CD14-positive monocyte (primary cell): ENCODE data around the gene ECM2. TPM values are rescaled to one million over a fixed set of nuclear protein-coding genes. Genes with fewer than 3 reads are reported as not detected.

Experiments
- DNase-seq, 3 donors: peaks; one replicate each; pipeline ENCODE4 v3.0.0-alpha.2; 2011 to 2022
- H2AFZ ChIP-seq: 2 replicates; pipeline ENCODE4 v1.6.0; 2012; ENCODE audit warnings: mild to moderate bottlenecking, low read depth, low read length, inconsistent platforms; ENCODE audit not compliant: insufficient read depth, poor library complexity, severe bottlenecking
- H3K27ac ChIP-seq, 2 donors: 1 replicate in 1 of 2; 2 replicates in 1 of 2; pipeline ENCODE4 v1.5.1; 2012 to 2013; ENCODE audit warnings: low read length in 2 of 2, control low read depth in 1 of 2, inconsistent platforms in 1 of 2, low read depth in 1 of 2, mild to moderate bottlenecking in 1 of 2
- H3K27me3 ChIP-seq, 2 donors: one replicate each; pipeline versions ENCODE4 v1.6.0 to v1.6.1; 2011 to 2013; ENCODE audit warnings: low read length in 2 of 2; ENCODE audit not compliant: control insufficient read depth in 2 of 2, insufficient read depth in 2 of 2
- H3K36me3 ChIP-seq, 2 donors: replicated peaks in 1 of 2; 1 replicate in 1 of 2; 2 replicates in 1 of 2; pipeline versions ENCODE4 v1.5.1 to v1.6.1; 2012 to 2013; ENCODE audit warnings: low read length in 2 of 2, control low read depth in 1 of 2, inconsistent platforms in 1 of 2, mild to moderate bottlenecking in 1 of 2; ENCODE audit not compliant: insufficient read depth in 2 of 2, control insufficient read depth in 1 of 2
- H3K4me1 ChIP-seq, 2 donors: 1 replicate in 1 of 2; 2 replicates in 1 of 2; pipeline versions ENCODE4 v1.5.1 to v1.6.1; 2012 to 2013; ENCODE audit warnings: low read length in 2 of 2, control low read depth in 1 of 2, inconsistent platforms in 1 of 2, mild to moderate bottlenecking in 1 of 2, moderate library complexity in 1 of 2; ENCODE audit not compliant: insufficient read depth in 2 of 2, control insufficient read depth in 1 of 2
- H3K4me2 ChIP-seq: replicated peaks from 2 replicates; pipeline ENCODE3; 2012; ENCODE audit warnings: low read length, moderate library complexity, mild to moderate bottlenecking; ENCODE audit not compliant: poor library complexity, severe bottlenecking; ENCODE audit errors: extremely low read depth
- H3K4me3 ChIP-seq, 3 experiments: fragments of 200-600 bp in 1 of 3; sonication (generic) in 1 of 3; replicated peaks in 1 of 3; 1 replicate in 2 of 3; 2 replicates in 1 of 3; pipeline ENCODE4 v1.5.1; 2011 to 2013; ENCODE audit warnings: low read length in 3 of 3, mild to moderate bottlenecking in 3 of 3, control low read depth in 2 of 3, low read depth in 2 of 3, inconsistent platforms in 1 of 3, moderate library complexity in 1 of 3
- H3K79me2 ChIP-seq: 2 replicates; pipeline ENCODE4 v1.6.0; 2012; ENCODE audit warnings: mild to moderate bottlenecking, control low read depth, inconsistent platforms, low read length, moderate library complexity; ENCODE audit not compliant: insufficient read depth
- H3K9ac ChIP-seq: 2 replicates; pipeline ENCODE4 v1.6.0; 2017; ENCODE audit warnings: low read length, mild to moderate bottlenecking; ENCODE audit not compliant: insufficient read depth, poor library complexity, severe bottlenecking
- H3K9me3 ChIP-seq, 2 donors: replicated peaks in 1 of 2; 1 replicate in 1 of 2; 2 replicates in 1 of 2; pipeline versions ENCODE4 v1.5.1 to v1.6.1; 2012 to 2013; ENCODE audit warnings: low read length in 2 of 2, control low read depth in 1 of 2; ENCODE audit not compliant: control insufficient read depth in 1 of 2, insufficient read depth in 1 of 2
- H4K20me1 ChIP-seq: 2 replicates; pipeline ENCODE4 v1.6.0; 2012; ENCODE audit warnings: mild to moderate bottlenecking, low read length, control low read depth, moderate library complexity; ENCODE audit not compliant: insufficient read depth
- H3K27ac Mint-ChIP-seq, 7 donors: one replicate each; pipeline ENCODE4 v1.8.0; 2020; ENCODE audit warnings: mild to moderate bottlenecking in 7 of 7, mixed read lengths in 7 of 7, moderate library complexity in 6 of 7, inconsistent platforms in 2 of 7
- H3K27me3 Mint-ChIP-seq, 3 donors: one replicate each; pipeline ENCODE4 v1.8.0; 2021 to 2022; ENCODE audit warnings: low read depth in 3 of 3, mild to moderate bottlenecking in 3 of 3, mixed read lengths in 3 of 3, moderate library complexity in 3 of 3, inconsistent platforms in 1 of 3
- H3K36me3 Mint-ChIP-seq, 2 donors: one replicate each; pipeline ENCODE4 v1.8.0; 2020; ENCODE audit warnings: mixed read lengths in 2 of 2, inconsistent platforms in 1 of 2, mild to moderate bottlenecking in 1 of 2
- H3K4me1 Mint-ChIP-seq: one replicate; pipeline ENCODE4 v1.8.0; 2020; ENCODE audit warnings: mild to moderate bottlenecking, mixed read lengths
- H3K4me3 Mint-ChIP-seq, 2 donors: one replicate each; pipeline ENCODE4 v1.8.0; 2020; ENCODE audit warnings: mild to moderate bottlenecking in 2 of 2, mixed read lengths in 2 of 2, moderate library complexity in 1 of 2
- H3K9me3 Mint-ChIP-seq, 7 donors: one replicate each; pipeline ENCODE4 v1.8.0; 2020 to 2022; ENCODE audit warnings: mixed read lengths in 7 of 7, mild to moderate bottlenecking in 6 of 7, moderate library complexity in 6 of 7, inconsistent platforms in 2 of 7
- CTCF ChIP-seq: fragments of 200-600 bp; IDR thresholded peaks from one replicate; pipeline ENCODE4 v1.8.0; 2022; ENCODE audit warnings: antibody characterized with exemption, mild to moderate bottlenecking
- WGBS: methylation state at CpG from one replicate; pipeline ENCODE4 v1.1.5; 2013; ENCODE audit warnings: missing lambda C conversion rate; ENCODE audit not compliant: insufficient coverage; 5-methylcytosine and 5-hydroxymethylcytosine counted together
- intact Hi-C, 2 donors: fragments of 100-400 bp; cut with micrococcal nuclease; formaldehyde crosslinking; loops; one replicate each; pipeline versions ENCODE4 v1.15.0 to v1.15.1; 2023
- polyA plus RNA-seq, 3 donors: library from polyadenylated mRNA; depleted of rRNA in 1 of 3; unstranded in 2 of 3; stranded (reverse) in 1 of 3; fragments of 300-500 nt in 2 of 3; fragments of >200 nt in 1 of 3; fragmentation: Illumina TruSeq in 2 of 3; gene quantifications; 1 replicate in 2 of 3; 2 replicates in 1 of 3; pipeline ENCODE4 v1.2.3, GENCODE V29; 2012 to 2021

ECM2 gene
- polyA plus RNA-seq, 3 donors = 0.15 TPM; not detected in 2

- Histone ChIP-seq H3K27ac (no peak overlapping the region), H3K27me3 (no peaks in the 10 kb centered on the region), H3K79me2 (no peaks in the 10 kb centered on the region), H2AFZ (no peak overlapping the region), H4K20me1 (no peaks in the 10 kb centered on the region), H3K4me2 (no peak overlapping the region), H3K9me3 (no peaks in the 10 kb centered on the region), H3K9ac (no peak overlapping the region), H3K4me1 (no peaks in the 10 kb centered on the region), H3K4me3 (no peak overlapping the region), H3K36me3 (no peaks in the 10 kb centered on the region)
- no peak for TF ChIP-seq CTCF
- DNase-seq = no peak
- WGBS = no CpG with 5 or more reads among the region's 3 CpGs
- Mint-ChIP-seq H3K4me1 (peaks cover 10% of the 10 kb centered on the region), H3K9me3 (peaks cover 0 to 2% (median 0%) of the 10 kb centered on the region in 7 donors), H3K4me3 (no peak overlapping the region), H3K27ac (no peak overlapping the region), H3K27me3 (no peaks in the 10 kb centered on the region), H3K36me3 (no peaks in the 10 kb centered on the region)
- intact Hi-C loops = no loop called here
Measured at GRCh38 chr9:92484563-92484962, 51.2 kb downstream of the ECM2 start.

GRCh38 chr9:92483627-92484545 is 51.9 kb downstream of the ECM2 start:
- Mint-ChIP-seq H3K27me3 (no peaks in the 10 kb centered on the region), H3K36me3 (peaks cover 0 to 2% of the 10 kb centered on the region in 2 donors), H3K4me3 (no peak overlapping the region), H3K9me3 (peaks cover 0 to 2% (median 0%) of the 10 kb centered on the region in 7 donors), H3K27ac (peak overlapping the region in 1 of 7 donors; percentile 24), H3K4me1 (peaks cover 8% of the 10 kb centered on the region)
- no peaks in the 10 kb centered on the region for H4K20me1 ChIP-seq
- H3K27ac ChIP-seq = no peak overlapping the region
- no CpG with 5 or more reads among the region's 5 CpGs for WGBS
- no peak overlapping the region for H3K9ac ChIP-seq
- DNase-seq = no peak
- H3K4me2 ChIP-seq = no peak overlapping the region
- no peak overlapping the region for H3K4me3 ChIP-seq
- TF ChIP-seq CTCF = no peak
- H2AFZ ChIP-seq = no peak overlapping the region
- no peaks in the 10 kb centered on the region for H3K9me3 ChIP-seq
- no peaks in the 10 kb centered on the region for H3K4me1 ChIP-seq
- H3K36me3 ChIP-seq = no peaks in the 10 kb centered on the region
- intact Hi-C loops = no loop called here
- H3K27me3 ChIP-seq = no peaks in the 10 kb centered on the region
- no peaks in the 10 kb centered on the region for H3K79me2 ChIP-seq
